Epidermal melanocyte (primary cell): ENCODE data around the gene RNF41.
"Not testable (repeated sequence)": the region's sequence is repeated elsewhere in the genome, so short reads cannot be mapped to it uniquely, and the experiment has no call there.

Experiments
- DNase-seq: peaks from one replicate; pipeline ENCODE4 v3.0.0; 2011; ENCODE audit warnings: low spot score; ENCODE audit not compliant: insufficient read length

The RNF41 gene

DNA sequence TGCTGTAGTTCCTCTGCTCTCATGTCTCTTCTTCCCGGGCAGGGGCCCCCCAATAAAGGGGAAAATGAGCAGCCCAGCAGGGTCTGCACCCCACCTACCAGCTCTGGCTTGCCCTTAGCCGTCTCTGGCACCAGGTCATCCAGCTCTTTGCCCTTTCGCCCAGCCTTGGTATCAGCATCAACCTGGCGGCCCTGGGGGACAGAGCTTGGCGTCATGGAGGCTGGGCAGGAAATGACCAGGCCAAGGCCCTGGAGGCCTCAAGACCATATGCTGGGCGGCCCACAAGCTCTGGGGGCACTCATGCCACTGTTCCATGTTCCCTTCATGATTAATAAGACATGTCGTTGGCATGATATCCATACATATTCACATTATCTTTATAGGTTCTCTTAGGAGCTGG is 48.9 kb downstream of the RNF41 start:
- no peak for DNase-seq

DNA sequence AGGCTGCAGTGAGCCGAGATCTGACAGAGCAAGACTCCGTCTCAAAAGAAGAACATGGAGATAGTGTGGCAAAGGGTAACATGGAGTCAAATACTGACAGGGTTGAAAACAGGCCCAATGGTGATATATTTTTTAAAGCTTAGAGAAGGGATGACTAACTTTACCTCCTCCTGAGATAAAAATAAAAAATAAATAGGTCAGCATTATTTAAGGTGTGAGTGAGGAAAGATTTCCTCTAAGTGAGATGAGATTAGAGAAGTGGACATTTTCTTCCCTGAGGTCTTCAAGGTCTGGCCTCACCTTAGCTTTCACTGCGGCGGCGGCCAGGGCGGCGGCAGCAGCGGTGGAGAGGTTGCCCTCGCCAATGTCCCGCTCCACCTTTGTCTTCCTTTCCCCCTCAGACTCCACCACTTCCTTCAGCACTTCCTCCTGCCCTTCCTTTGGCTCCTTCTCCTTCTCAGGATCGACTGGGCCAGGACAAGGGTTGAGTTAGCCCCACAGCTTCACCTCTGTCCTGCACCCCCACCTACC is 52.4 kb downstream of the RNF41 start:
- no peak for DNase-seq

DNA sequence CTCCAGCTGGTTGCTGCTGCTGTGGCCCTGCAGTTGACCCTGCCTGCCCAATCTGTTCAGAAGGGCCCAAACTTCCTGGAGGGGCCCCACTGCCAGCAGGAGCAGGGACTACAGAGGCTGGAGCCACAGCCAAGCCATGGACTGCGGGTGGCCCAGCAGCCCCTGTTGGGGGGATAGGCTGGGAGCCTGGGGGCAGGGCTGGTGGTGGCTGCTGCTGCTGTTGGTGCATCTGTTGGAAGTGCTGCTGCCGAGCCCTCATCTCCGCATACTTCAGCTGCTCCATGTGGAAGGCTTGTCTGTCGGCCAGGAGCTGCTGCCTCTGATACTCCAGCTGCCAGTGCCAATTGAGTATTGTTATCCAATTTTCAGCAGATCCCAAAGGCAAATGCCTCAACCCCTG is 56.4 kb downstream of the RNF41 start:
- no peak for DNase-seq

DNA sequence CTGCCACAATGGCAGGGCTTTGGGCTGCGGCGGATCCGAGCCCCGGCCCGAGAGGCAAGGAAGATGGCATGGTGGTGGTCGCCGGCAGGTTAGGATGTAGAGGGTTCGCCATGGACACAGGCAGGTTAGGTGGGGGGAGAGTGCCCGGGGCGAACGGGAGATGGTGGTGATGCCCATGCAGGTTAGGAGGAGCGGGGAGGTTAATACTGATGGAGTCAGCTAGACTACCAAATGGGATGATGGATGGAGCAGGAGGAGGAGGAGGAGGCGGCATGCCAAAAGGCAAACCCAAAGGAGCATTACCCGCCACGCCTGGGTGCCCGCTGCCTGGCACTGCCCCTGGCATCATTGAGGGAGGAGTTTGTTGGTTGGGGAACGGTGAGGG is 57.4 kb downstream of the RNF41 start:
- no peak for DNase-seq

DNA sequence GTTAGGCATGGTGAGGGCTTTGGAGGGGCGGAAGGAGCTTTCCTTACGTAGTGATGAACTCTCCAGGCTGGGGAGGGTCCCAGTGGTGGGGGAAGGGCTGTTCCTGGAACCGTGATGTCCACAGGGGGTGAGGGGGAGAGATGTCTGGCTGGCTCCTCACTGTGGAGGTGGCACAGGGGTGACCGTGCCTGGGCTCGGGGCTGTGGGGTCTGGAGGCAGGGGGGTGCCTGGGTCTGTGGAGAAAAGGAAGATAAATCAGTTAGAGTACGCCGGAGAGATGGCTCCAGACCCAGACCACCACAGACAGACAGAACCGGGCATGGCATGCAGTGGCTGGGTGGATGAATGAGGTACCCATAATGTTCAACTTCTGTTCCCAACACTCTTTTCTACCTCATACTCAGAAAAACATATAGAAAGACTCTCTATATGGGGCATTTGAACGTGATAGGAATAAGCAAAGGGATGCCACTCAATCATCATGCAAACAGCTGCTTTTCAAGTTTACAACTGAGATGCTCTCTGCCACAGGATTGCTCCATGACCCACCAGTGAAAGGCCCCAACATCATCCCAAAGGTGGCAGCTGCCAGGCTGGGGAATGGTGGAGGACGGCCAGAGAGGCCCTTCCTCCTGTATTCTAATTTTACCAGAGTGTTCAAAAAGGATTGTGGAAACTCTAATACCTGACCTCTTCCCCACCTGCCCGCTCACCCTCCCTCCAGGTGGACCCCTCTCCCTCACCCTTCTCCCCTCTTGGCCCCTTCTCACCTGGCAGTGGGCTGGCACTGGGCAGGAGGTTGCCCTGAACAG is 58.0 kb downstream of the RNF41 start:
- DNase-seq: no peak

DNA sequence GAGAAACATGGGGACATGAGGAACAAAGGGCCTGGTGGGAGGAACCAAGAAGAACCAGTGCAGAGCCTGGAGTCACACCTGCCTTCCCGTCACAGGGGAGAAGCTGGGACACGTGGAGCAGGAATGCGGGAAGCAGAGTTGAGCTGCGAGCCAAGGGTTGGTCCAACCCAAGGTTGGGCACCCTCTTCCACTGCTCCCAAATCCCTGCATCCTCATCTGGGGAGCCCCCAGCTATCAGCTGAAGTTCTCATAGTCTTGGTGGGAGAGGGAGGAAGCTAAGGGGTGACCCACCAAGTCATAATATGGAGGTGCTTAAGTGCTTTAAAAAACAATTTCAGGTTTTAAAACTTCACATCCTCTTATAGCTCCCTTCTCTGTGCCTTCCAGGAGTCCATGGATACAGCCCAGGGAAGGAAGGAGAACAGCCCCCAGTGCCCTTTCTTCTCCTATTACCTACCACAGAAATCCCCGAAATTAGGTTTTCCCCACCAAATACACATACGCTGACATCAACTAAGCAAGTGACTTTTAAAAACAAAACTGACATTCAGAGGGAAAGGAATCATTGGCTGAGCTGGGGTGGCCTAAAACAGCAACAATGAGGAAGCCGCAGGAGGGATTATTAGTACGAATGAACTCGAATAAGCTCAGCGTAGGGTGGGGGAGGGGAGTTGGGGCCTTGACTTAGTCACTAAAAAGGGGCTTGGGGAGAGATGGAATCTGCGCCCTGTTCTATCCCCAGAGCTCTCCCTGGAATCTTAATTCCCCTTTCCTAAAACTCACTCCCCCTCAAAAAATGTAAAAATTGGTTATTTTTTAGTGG is 59.0 kb downstream of the RNF41 start:
- DNase-seq: no peak

DNA sequence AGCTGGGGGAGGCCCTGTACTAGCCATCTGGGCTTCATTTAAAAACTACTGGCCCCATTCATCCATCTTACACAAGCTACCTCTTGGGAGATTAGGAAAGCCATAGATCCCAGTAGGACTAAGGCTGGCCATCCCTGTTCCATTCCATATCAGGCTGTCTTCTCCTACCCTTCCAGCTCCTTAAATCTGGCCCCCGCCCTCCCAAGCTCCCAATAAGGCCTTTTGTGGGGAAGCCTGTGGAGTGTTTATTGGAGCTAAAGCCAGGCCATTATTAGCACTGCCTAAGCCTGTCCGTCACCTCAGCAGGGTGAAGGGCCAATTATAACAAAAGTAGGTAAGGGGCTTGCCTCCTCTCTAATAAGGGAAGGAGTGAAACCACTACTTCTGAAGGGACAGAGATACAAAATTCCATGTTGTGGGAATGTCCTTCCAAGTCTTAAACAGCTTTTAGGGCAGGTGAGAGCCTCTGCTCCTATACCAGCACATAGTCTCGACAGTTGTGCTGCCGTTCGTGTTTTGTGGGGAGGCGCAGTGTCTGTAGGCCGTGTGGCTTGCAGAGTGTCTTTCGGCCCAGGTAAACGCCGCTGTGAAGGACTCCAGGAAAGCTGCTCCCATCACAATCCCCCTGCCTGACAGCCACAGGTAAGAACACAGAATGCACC is 59.9 kb downstream of the RNF41 start:
- no peak for DNase-seq

DNA sequence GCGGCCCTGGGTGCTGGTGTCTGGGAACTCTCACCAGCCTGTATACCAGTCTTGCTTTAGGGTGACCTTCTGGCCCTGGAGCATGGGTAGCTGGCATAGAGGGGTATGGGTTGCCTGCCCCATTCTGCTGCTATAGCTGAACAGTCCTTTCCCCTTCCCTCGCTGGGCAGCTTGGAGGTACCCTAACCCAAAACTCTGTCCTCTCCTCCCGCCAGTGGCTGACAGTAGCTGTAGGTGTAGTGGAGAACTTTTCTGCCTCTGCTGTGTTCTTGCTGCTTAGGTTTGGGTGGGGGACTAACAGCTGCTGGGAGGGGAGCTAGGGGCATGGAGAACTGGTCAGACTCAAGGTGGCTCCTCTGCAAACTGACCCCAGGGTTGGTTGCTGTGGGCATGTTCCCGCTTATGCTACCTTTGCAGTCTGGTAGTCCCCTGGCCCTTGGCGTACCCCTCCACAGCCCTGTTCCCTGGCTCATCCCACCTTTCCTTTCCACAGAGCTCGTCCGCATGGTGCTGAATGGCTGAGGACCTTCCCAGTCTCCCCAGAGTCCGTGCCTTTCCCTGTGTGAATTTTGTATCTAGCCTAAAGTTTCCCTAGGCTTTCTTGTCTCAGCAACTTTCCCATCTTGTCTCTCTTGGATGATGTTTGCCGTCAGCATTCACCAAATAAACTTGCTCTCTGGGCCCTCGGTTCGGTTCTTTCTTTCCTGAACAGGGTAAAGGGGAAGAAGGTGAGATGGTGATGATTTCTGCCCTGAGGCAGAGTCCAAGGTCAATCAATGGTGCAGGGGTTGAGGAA is 60.6 kb downstream of the RNF41 start:
- no peak for DNase-seq

DNA sequence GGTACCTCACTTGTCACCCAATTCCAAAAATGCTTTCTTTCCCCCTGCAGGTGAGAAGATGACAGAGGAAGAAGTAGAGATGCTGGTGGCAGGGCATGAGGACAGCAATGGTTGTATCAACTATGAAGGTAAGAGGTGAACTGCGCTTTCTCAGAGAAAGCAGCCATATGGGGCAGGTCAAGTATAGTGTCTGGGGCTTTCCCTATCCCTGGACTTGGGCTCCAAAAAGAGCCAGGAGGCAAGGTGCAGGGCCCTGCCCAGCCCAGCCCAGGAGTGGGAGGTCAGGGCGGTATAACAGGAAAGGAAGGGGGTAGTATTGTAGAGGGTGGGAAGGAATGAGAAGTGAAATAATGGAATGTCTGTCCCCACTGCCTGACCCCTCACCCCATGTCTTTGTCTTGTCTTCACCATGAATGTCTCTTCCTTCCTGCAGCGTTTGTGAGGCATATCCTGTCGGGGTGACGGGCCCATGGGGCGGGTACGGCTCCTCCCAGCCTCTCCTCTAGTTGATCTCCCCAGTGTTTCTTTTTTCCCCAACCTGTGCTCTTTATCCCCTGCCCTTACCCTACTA is 61.4 kb downstream of the RNF41 start:
- no peak for DNase-seq

DNA sequence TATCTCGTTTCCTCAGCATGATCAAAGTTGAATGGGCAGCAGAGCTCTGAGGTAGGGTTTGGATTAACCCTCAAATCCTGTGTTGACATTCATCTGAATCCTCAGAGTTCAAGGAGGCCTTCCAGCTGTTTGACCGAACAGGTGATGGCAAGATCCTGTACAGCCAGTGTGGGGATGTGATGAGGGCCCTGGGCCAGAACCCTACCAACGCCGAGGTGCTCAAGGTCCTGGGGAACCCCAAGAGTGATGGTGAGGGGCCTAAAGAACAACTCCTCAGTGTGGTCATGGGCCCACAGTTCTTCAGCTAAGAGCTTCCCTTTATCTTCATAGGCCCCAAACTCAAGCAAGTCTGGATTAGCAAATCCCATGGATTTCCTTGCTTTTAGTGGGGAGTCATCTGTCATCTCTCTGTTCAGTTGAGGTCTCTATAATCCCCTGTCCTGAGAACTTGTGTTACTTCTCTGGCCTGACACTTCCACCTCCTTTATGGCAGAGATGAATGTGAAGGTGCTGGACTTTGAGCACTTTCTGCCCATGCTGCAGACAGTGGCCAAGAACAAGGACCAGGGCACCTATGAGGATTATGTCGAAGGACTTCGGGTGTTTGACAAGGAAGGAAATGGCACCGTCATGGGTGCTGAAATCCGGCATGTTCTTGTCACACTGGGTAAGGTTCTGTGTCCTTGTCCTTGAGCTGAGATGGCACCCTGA is 62.1 kb downstream of the RNF41 start:
- no peak for DNase-seq

DNA sequence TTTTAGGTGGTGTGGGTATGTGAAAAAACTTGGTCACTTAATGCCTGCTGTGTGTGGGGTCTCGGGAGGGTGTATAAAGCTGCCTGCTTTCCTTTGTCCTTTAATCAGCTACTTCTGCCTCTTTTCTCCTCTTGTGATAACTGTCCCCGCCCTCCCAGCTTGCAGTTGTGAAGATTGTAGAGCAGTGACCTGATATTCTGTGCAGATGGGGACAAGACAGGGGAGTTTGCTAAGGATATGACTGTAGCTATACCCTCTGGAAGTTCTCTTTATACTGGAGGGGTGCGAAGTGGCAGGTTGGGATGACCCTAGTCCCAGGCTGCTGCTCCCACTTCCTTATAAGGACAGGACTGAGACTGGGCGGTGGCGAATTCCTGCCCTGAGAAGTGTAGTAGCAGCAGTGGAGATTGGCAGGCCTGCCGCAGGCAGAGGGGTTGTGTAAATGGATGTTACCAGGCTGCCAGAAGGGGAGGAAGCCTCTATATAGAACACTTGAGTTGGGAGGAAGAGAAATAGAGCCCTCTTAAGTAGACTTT is 62.7 kb downstream of the RNF41 start:
- no peak for DNase-seq

DNA sequence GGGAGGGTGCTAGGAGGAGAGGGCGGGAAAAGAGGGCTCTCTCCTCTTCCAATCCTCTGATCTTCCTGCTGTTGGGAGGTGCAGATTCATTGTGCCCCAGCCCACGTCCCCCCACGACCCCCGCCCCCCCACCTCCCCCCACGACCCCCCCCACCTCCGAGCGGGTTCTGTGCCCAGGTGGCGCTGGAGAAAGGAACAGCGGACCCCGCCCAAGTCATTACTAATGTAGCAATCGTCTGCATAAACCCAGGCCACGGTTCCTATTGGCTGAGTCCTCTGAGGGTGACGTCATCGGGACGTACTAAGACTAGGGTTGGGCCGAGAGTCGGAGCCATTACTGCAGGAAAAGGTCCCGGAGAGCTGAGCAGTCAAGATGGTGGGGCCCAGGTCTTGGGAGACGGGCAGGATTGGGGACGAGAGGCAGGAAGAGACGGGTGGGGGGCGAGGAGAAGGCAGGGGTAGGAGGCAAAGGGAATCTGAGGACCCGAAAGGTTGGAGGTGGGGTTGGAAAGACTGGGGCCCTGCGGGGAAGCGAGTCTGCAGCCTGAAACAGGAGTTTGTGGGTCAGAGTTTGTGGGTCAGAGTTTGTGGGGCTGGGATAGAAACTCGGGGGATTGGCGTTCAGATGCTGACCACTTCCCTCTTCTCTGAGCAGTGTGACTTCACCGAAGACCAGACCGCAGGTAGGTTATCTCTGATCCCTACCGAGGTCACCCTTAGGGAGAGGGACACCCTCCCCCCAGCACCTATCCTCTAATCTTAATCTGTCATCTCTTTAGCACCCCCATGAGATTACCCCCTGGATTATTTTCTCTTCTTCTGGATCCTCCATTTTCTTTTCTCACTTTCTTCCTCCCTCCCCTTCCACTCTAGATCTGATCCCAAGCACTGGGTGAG is 63.4 kb downstream of the RNF41 start, which contains the start of gene MYL6:
TSS of gene MYL6 (plus strand) at position 331 of the 897 bp plus-strand sequence. CDS start at position 374, 43 bp downstream.
- peak; percentile 98 for DNase-seq

DNA sequence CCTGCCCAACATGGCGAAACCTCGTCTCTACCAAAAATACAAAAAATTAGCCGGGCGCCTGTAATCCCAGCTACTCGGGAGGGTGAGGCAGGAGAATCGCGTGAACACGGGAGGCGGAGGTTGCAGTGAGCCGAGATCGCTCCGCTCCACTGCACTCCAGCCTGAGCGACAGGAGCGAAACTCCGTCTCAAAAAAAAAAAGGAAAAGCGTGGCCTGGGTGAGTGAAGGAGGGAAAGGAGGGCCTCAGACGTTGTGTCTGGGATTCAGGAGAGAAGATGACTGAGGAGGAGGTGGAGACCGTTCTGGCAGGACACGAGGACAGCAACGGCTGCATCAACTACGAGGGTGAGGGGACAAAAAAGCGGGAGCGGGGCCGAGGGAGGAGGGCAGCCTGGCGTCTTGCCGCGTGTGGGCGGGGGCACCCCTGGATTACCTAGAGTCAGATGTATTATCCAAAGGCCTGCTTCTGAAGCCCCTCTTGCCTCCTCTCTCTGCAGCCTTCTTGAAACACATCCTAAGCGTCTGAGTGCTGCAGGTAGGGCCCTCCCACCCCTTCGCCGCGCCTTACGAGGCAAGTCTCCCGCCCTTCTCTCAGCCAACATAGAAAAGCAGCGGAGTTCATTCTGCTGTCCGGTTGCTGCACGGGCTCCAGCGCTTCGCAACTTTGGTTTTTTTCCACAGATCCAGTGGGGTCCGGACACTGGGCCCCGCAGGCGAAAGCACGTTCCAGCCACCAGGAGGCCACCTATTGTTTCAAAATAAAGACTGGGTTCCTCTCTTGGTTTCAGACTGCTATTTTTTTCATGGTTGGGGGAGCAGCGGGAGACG is 64.3 kb downstream of the RNF41 start:
- peak; percentile 76 for DNase-seq

DNA sequence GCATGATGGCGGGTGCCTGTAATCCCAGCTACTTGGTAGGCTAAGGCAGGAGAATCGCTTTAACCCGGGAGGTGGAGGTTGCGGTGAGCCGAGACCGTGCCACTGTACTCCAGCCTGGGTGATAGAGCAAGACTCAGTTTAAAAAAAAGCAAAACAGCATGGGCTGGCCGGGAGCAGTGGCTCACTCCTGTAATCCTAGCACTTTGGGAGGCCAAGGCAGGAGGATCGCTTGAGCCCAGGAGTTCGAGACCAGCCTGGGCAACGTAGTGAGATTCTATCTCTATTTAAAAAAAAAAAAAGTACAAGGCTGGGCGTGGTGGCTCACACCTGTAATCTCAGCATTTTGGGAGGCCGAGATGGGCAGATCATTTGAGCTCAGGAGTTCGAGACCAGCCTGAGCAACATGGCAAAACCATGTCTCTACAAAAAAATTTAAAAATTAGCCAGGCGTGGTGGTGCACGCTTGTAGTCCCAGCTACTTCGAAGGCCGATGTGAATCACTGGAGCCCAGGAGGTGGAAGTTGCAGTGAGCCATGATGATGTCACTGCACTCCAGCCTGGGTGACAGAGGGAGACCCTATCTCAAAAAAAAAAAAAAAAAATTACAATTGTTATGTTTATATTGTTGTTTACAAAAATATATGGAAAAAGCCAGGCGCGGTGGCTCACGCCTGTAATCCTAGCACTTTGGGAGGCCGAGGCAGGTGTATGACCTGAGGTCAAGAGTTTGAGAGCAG is 65.1 kb downstream of the RNF41 start:
- not testable (repeated sequence) for DNase-seq

DNA sequence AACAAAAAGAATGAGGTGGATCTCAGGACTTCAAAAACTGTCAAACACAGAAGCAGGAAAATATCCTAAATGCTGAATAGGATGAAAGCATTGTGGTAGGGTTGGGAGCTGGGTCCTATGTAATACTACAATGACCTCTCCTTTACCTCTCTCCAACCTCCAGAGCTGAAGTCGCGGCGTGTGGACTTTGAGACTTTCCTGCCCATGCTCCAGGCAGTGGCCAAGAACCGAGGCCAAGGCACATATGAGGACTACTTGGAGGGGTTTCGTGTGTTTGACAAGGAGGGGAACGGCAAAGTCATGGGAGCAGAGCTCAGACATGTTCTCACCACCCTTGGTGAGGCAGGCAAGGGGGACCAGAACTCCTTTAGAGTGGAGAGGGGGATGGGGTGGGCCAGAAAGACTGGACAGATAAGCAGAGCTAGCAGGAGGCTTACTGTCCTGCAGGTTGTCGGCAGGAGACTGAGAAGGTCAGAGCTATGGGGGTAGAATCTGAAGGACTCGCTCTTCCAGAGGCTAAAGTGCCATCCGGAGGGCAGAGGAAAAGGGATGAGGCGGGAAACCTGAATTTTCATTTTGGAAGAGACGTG is 66.4 kb downstream of the RNF41 start:
- no peak for DNase-seq

DNA sequence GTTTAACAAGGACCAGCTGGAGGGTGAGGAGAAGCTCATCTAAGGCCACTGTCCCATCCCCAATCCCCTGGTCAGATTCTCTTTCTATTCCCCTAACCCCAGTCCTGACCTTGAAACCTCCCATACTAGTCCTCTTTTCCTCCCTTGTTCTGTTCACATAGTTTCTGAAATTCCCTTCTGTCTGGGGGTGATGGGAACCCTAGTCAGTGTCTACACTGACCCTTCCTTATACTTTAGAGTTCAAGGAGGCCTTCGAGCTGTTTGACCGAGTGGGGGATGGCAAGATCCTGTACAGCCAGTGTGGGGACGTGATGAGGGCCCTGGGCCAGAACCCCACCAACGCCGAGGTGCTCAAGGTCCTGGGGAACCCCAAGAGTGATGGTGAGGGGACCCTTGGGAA is 66.9 kb downstream of the RNF41 start:
- DNase-seq: no peak
